Measurements from ENCODE around the gene WASF1. TPM values are rescaled to one million over a fixed set of nuclear protein-coding genes. Genes with fewer than 3 reads are reported as not detected.

Gene WASF1
- polyA plus RNA-seq, 1 experiment, result 22.3 TPM

- TF ChIP-seq CTCF (IDR thresholded peaks at IDR 0.05; ENCODE audit: low read depth, low read length), result no peak
- ChIA-PET POLR2A (no interaction called here), CTCF (interaction anchor here (0.8 kb wide), 1 partner anchor 20 kb away, joined by 3 read pairs; no protein-coding TSS in a partner anchor)
- no peak overlapping the region for H3K4me3 ChIP-seq (ENCODE audit: low read depth, low read length)
- H3K27ac ChIP-seq (ENCODE audit: low read depth, low read length), result no peak overlapping the region
- no peaks in the 10 kb centered on the region for H3K9me3 ChIP-seq (ENCODE audit: control insufficient read depth, insufficient read depth, low read length)
- DNase-seq (ENCODE audit: low read depth, low spot score), result no peak
- no peaks in the 10 kb centered on the region for H3K27me3 ChIP-seq (ENCODE audit: control insufficient read depth, insufficient read depth, low read length)
These were observed 21.0 kb downstream of the WASF1 start for GRCh38 chr6:110158479-110158878.

- no peak for DNase-seq (ENCODE audit: low read depth, low spot score)
- Histone ChIP-seq H3K9me3 (ENCODE audit: control insufficient read depth, insufficient read depth, low read length) (no peaks in the 10 kb centered on the region), H3K27ac (ENCODE audit: low read depth, low read length) (no peak overlapping the region), H3K4me3 (ENCODE audit: low read depth, low read length) (no peak overlapping the region), H3K27me3 (ENCODE audit: control insufficient read depth, insufficient read depth, low read length) (no peaks in the 10 kb centered on the region)
- TF ChIP-seq CTCF (IDR thresholded peaks at IDR 0.05; ENCODE audit: low read depth, low read length), result no peak
- ChIA-PET POLR2A (no interaction called here), CTCF (no interaction called here)
These were observed 31.6 kb downstream of the WASF1 start for GRCh38 chr6:110147870-110148269.

- no peak overlapping the region for H3K27ac ChIP-seq (ENCODE audit: low read depth, low read length)
- peak; percentile 13 for DNase-seq (ENCODE audit: low read depth, low spot score)
- ChIA-PET POLR2A (no interaction called here), CTCF (interaction anchor here (1.0 kb wide), 1 partner anchor 251 kb away, joined by 4 read pairs; no protein-coding TSS in a partner anchor)
- peaks cover 14% of the 10 kb centered on the region for H3K9me3 ChIP-seq (ENCODE audit: control insufficient read depth, insufficient read depth, low read length)
- no peak for TF ChIP-seq CTCF (IDR thresholded peaks at IDR 0.05; ENCODE audit: low read depth, low read length)
- H3K4me3 ChIP-seq (ENCODE audit: low read depth, low read length), result no peak overlapping the region
- no peaks in the 10 kb centered on the region for H3K27me3 ChIP-seq (ENCODE audit: control insufficient read depth, insufficient read depth, low read length)
These were observed 38.8 kb downstream of the WASF1 start for GRCh38 chr6:110140650-110141049.

GRCh38 chr6:110139052-110139451 lies 40.4 kb downstream of the WASF1 start:
- no peak for TF ChIP-seq CTCF (IDR thresholded peaks at IDR 0.05; ENCODE audit: low read depth, low read length)
- no peaks in the 10 kb centered on the region for H3K27me3 ChIP-seq (ENCODE audit: control insufficient read depth, insufficient read depth, low read length)
- peaks cover 14% of the 10 kb centered on the region for H3K9me3 ChIP-seq (ENCODE audit: control insufficient read depth, insufficient read depth, low read length)
- no peak for DNase-seq (ENCODE audit: low read depth, low spot score)
- POLR2A ChIA-PET, result no interaction called here
- no peak overlapping the region for H3K4me3 ChIP-seq (ENCODE audit: low read depth, low read length)
- CTCF ChIA-PET, result no interaction called here
- no peak overlapping the region for H3K27ac ChIP-seq (ENCODE audit: low read depth, low read length)

- no peak for TF ChIP-seq CTCF (IDR thresholded peaks at IDR 0.05; ENCODE audit: low read depth, low read length)
- H3K9me3 ChIP-seq (ENCODE audit: control insufficient read depth, insufficient read depth, low read length), result peaks cover 14% of the 10 kb centered on the region
- ChIA-PET POLR2A (no interaction called here), CTCF (interaction anchor here (1.2 kb wide), 1 partner anchor 16 kb away, joined by 3 read pairs; no protein-coding TSS in a partner anchor)
- no peak overlapping the region for H3K27ac ChIP-seq (ENCODE audit: low read depth, low read length)
- DNase-seq (ENCODE audit: low read depth, low spot score), result no peak
- H3K4me3 ChIP-seq (ENCODE audit: low read depth, low read length), result no peak overlapping the region
- no peaks in the 10 kb centered on the region for H3K27me3 ChIP-seq (ENCODE audit: control insufficient read depth, insufficient read depth, low read length)
These were observed 41.3 kb downstream of the WASF1 start for GRCh38 chr6:110137924-110138887.
